Stimulated activated CD4-positive, alpha-beta T cell treated with anti-CD3 and anti-CD28 coated beads, Interleukin-15, amount 100 ng/mL, for 48 hours (primary cell): Measurements from ENCODE around the gene DOK6.

Source experiments
- DNase-seq, 2 donors: peaks; one replicate each; pipeline ENCODE4 v3.0.0-alpha.2; 2020; ENCODE audit warnings: low read depth in 2 of 2

DOK6 gene

GRCh38 chr18:69435000-69435399, 34.3 kb downstream of the DOK6 start:
- DNase-seq, result no peak

DNA sequence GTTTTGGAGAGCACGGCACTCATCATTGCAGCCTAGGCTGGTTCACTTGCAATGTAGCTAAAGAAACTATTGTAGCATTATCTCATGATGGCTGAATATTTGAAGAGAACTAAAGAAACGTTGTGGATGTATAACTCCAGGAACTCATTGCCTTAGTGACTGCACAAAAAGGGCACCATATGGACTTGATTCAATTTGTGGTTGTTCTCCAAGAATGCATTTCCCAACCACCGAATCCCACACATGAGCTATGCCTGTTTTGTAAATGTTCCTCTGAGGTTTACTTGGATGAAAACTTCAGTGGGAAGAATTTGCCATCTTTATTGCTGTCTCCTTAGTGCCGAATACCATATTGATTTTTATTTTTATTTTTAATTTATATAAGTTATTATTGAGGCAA, 43.5 kb downstream of the DOK6 start:
- no peak for DNase-seq

- DNase-seq, result no peak
Measured at GRCh38 chr18:69447886-69448285, 47.2 kb downstream of the DOK6 start.

GRCh38 chr18:69455125-69455524, 54.4 kb downstream of the DOK6 start:
- DNase-seq, result no peak

DNA sequence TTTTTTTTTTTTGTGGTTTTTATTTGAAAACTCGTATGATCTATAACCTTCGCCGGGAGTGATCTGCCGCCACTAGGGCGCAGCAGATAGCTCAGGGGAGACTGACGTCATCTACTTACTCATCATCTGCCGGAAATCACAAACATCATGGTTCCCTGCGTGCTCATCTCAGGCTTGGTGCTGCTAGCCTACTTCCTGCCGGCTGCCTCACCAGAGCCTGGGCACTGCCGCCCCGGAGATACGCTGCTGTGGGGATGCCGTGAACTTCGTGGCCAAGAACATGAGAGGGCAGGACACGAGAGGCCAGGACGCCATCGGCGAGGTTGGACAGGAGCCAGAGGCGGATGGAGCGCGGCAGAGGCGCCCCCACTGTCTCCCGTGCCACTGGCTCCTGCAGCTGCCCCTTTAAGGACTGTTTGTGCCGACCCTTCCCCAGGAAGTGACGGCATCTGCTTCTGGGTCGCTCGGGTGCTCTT, 68.8 kb downstream of the DOK6 start:
- peak; percentile 33 to 51 for DNase-seq

- no peak for DNase-seq
Measured at GRCh38 chr18:69480460-69480859, 79.8 kb downstream of the DOK6 start.

DNA sequence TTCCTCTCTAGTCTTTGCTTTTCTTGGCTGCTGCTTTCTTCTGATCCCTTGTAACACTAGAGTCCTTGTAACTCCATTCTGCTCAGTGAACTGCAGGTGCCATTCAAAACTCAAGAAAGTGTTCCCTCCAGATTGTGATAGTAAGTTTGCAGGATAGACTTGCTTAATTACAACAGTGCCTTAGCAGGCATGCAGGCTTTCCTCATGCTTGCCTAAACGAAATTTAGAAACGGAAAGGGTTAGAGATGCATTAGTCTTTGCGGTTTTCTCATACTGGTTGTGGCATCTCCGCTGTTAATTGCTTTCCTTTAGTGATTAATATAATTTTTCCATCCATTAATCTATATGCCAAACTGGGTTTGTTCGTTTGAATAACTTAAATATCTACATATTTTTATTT, 82.9 kb downstream of the DOK6 start:
- DNase-seq, result no peak

DNA sequence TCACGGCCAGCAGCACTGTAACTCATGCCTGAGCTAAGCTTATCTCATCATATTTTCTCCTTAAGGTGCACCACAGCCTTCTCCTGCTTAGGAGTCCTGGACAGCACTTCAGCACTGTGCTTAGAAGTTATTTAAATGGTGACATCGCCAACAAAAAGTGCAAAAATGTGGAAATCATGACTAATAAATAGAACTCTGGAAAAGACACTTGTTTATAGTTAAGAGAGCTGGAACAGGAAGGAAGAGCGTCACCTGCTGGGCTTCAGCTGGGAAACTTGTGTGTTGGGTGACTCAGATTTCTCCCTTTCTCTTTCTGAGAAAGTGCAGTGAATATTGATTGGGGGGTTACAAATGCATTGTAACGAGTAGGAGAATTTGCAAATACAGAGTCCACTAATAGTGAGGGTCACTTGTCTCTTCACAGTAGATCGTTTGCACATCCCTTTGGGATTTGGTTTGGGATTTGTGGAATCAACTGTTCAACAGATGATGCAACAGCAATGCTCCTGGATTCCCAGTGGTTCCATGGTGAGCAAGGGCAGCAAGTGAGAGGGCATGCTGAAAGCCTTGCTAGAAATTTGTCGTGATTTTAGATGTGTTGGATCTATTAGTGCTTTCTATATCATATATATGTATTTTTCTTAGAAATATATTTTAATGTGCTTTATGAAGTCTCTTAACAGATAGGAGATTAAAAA, 84.2 kb downstream of the DOK6 start:
- DNase-seq, result no peak

GRCh38 chr18:69487488-69488394, 87.1 kb downstream of the DOK6 start:
- DNase-seq, result no peak

- DNase-seq, result no peak
Measured at GRCh38 chr18:69490072-69490471, 89.4 kb downstream of the DOK6 start.

GRCh38 chr18:69490813-69491212, 90.1 kb downstream of the DOK6 start:
- DNase-seq, result no peak

- no peak for DNase-seq
Measured at GRCh38 chr18:69491576-69491975, 90.9 kb downstream of the DOK6 start.

GRCh38 chr18:69492861-69493260, 92.2 kb downstream of the DOK6 start:
- no peak for DNase-seq

- no peak for DNase-seq
Measured at GRCh38 chr18:69494841-69495240, 94.2 kb downstream of the DOK6 start.

GRCh38 chr18:69495338-69495737, 94.7 kb downstream of the DOK6 start:
- DNase-seq, result no peak

DNA sequence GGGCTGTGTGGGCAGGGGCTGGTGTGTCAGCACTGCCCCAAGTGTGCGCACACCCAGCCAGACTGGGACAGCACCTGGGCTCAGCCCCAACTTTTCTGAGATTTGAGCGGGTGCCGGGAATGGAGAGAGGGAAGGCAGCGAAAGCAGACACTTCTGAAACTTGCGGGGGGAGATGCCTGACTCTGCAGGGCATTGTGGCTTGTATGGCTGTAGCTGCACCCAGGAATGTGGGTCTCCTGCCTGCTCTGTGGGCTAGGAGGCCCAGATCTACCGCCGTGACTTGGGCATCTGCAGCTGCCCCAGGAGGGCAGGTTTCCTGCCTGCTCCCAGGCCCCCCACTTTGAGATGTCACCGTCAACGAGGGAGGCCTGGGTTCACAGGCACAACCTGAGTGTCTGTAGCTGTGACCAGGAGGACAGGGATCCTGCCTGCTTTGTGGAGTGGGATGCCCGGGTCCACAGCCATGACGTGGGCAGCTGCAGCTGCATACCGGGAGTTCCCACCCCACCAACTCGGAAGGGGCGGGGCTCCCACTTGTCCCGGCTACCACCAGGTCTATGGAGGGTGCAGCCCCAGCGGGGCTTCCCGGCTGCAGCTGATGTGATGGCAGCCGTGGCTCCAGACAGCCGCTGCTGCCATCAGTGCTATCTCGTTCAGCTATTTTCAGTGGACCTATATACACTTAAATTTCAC, 95.3 kb downstream of the DOK6 start:
- DNase-seq, result no peak

GRCh38 chr18:69518989-69519388, 118.3 kb downstream of the DOK6 start:
- no peak for DNase-seq

- no peak for DNase-seq
Measured at GRCh38 chr18:69523582-69523981, 122.9 kb downstream of the DOK6 start.

DNA sequence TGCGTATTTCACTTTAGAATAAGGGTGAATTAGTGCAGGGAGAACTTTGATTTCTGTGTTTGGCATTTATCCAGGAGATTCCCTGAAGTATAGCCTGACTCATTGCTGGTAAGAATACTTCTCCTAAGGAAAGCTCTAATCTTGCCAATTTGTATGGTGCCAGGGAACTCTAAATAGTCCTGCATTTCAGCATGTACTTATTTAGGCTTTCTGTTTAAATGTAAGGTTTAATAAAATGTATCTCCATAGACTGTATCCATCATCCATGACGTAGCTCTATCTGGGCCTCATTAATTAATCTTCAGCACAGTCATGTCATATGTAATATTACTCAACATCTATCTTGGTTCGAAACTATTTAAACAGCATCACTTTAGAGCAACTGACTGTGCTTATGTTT, 127.7 kb downstream of the DOK6 start:
- DNase-seq, result no peak

DNA sequence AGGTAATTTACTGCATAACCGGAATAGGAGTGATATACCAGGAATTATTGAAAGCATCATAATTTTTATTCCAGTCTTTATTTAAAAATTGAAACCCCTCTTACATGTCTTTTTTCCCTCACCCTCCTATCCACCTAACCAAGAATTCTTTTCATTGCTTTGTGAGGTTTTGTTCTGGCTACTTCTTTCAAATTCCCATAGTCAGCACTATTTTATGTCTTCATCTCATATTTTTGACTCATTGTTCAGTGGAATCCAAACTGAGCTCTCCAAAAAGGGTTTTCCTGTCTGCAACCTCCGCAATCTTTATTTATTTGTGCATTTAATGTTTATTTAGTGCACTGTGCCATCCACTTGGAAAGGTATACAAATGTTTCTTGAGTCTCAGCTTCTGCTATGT, 128.5 kb downstream of the DOK6 start:
- DNase-seq, result no peak

GRCh38 chr18:69531973-69532372, 131.3 kb downstream of the DOK6 start:
- DNase-seq, result no peak

DNA sequence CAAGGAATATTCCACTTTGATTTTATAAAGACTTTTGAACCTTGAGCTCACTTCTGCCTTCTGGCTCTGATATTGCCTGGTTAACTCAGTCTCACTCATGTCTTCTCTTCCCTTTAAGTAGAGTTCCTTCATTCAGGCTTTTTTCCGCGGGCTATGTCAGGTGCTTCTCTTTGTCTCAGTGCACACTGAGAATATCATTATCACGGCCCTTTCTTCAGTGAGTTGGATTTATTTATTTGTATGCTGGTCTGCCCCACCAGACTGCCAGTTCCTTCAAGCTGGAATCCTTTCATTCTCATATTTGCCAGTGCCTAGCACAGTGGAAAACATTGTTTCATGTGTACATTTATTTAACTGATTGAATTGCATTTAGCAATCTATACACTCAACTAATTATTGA, 136.5 kb downstream of the DOK6 start:
- no peak for DNase-seq
